HG02973 (cell line): ENCODE data around the gene MYO16.
"Not testable (repeated sequence)": the region's sequence is repeated elsewhere in the genome, so short reads cannot be mapped to it uniquely, and the experiment has no call there.

Experiments
- ATAC-seq: cut with Tn5 transposase; IDR thresholded peaks from one replicate; pipeline ENCODE4 v1.9.1; 2021; ENCODE audit warnings: moderate library complexity; ENCODE audit not compliant: unreplicated experiment

The MYO16 gene

DNA sequence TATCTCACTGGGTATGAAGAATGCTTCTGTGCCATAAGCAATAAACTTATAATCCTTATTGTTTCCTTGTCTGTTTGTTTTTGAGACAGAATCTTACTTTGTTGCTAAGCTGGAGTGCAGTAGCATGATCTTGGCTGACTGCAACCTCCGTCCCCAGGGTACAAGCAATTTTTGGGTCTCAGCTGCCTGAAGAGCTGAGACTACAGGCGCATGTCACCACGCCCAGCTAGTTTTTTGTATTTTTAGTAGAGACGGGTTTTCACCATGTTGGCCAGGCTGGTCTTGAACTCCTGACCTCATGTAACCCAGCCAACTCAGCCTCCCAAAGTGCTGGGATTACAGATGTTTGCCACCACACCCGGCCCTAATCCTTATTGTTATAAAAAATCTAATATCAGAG, 112.5 kb downstream of the MYO16 start:
- no peak for ATAC-seq

DNA sequence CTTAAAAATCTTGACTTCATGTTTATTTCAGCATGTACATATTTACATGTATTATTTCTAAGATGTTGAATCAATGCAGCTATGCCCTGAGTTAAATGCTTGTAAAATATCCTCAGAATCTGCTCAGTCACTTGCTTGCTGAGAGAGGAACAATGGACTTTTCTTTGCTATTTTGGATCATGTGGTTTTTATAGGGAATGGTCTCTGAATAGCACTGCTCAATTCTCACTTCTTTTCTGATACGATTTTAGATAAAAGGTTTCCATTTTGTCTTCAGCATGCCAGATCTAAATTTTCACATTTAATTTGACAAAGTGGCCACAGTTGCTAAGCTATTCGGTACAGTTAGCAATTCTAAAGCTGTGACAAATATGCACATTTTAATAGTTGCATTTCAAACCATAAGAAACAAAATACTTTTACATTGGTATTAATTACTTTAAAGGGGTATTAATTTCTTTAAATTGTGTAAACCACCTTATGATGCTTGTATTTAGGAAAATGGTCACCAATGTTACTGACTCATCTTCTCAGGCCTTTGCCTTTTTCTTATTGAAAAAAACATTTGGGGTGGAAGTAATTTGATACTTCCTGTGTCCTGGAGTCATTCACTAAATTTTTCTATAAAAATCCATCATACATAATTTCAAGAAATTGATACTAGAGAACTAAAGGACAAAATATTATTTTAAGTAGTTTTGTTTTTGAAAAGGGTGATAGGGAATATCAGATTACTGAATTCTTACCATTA, 113.5 kb downstream of the MYO16 start:
- no peak for ATAC-seq

DNA sequence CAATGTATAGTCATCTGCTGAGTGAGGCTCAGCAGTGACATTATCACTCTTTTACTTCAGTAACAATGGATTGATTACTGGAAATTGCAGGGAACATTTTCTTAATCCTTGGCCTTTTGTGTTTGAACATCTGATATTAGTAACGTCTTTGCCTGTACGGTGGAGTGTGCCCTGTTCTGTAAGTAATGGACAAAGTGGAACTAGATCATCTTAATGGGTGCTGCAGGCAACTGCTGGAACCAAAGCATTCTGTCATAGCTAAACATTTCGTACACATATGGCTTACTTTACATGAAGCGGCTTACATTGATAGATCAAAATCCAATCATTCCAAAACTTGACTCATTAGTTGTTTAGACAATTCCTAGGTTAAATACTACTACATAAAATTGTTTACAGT, 114.1 kb downstream of the MYO16 start:
- ATAC-seq: no peak

GRCh38 chr13:108747843-108748242, 118.4 kb downstream of the MYO16 start:
- ATAC-seq: no peak

- no peak for ATAC-seq
These were observed 122.9 kb downstream of the MYO16 start for GRCh38 chr13:108752276-108752675.

- no peak for ATAC-seq
These were observed 125.7 kb downstream of the MYO16 start for GRCh38 chr13:108755083-108755482.

GRCh38 chr13:108760129-108760528, 130.7 kb downstream of the MYO16 start:
- no peak for ATAC-seq

DNA sequence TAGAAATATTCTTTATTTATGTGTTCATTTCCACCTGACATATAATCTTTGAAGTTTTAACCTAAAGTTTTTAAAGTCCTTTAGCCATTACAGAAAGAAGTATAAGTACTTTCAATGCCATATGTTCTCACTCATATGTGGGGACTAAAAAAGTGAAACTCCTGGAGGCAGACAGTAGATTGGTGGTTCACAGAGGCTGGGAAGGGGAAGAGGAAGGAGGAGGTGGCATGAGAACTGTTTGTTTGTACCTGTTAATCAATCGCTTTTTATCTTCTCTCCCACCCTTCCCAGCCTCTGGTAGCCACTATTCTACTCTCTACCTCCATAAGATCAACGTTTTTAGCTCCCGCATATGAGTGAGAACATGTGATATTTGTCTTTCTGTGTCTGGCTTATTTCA, 131.1 kb downstream of the MYO16 start:
- no peak for ATAC-seq

DNA sequence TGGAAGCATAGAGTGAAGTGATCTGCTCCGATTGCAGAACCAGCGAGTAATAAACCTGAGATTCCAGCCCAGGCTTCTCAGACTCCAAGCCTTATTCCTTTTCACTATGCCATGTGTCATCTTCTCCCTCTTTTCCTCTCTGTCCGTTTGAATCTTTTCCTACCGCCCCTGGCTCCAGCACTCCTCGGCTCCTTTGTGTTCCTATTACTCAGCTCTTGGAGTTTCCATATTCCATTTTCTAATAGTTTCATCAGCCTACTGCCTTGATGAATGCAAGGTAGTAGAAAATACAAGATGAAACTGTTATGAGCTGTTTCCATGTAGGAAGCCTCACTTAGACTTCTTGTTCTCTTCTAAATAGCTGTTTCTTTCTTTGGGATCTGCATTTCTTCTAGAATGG, 138.6 kb downstream of the MYO16 start:
- ATAC-seq: no peak

GRCh38 chr13:108769213-108770070, 140.0 kb downstream of the MYO16 start:
- ATAC-seq: no peak

GRCh38 chr13:108775597-108775996, 146.2 kb downstream of the MYO16 start:
- no peak for ATAC-seq

DNA sequence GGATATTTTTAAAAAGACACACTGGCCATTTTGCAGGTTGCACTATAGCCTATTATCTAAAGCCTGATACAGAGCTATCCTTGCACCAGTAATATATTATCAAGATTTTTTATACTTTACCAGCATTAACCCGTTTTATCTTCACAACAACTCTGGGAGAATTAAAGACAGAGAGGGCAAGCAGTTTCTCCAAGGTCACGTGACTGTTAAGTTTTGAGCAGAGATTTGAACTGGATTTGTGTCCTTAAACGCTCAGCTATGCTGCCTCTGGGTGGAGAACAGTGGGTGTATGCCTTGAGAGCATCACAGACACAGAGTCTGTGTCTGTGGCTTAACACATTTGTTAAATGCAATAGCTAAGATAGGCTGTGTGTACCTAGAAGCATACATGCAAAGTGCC, 147.2 kb downstream of the MYO16 start:
- no peak for ATAC-seq

DNA sequence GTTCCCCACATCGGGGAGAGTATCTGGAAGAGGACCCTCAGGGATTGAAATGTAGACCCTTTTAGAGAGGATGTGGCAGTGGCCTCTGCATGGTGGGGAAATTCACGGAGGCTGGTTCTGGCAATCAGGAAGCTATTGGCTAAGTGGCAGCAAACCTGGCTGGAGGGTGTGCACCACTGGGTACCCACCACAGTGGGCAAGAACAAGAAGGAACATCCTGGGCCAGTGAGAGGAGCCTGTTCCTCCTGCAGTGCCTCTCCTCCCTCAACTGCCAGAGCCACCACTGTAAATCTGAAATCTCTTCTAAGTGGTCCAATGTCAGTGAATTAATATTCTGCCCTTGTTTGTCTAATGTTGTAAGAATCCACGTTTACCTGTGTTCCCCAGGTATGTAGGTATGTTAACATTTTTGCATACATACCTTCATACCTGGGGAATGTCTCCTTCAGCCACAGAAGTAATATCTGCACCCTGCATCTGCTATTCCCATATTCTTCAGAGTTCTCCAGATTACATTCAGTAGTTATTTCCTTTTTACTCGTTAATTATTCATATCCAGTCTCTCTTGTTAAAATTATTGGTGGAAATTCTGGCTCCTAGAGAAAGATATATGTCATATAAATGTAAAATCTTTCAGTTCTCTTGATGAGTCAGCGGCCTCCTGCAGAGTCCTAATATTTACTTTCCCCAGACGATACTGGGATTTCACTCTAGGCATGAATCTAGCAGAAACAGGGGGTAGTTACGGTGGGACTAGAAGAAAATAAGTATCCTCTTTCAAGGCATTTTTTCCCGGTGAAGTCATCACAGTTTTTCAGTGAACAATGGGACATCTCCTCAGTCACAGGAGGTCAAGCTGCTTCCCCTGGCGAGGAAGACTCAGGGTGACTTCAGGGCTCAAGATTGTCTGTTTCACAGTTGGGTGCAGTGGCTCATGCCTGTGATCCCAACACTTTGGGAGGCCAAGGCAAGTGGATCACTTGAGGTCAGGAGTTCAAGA, 148.3 kb downstream of the MYO16 start:
- ATAC-seq: no peak

- ATAC-seq: no peak
These were observed 149.9 kb downstream of the MYO16 start for GRCh38 chr13:108779308-108779707.

- ATAC-seq: no peak
These were observed 151.3 kb downstream of the MYO16 start for GRCh38 chr13:108780706-108781105.

DNA sequence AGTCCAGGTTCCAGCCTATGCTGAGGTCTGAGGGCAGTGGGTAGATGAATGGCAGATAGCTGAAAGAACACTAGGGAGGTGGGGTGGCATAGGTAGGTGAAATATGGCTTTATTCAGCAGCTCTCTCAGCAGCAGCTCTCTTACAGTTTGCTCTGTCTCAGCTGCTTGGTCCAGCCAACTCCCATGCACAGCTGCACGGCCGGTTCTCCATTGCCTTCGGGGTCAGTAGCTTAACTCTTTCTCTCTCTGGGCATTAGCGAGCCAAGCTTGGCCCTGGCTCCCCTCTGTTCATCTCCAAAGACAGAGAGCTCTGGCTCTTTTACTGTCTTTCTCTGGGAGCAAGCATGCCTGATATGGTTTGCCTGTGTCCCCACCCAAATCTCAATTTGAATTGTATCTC, 151.9 kb downstream of the MYO16 start:
- ATAC-seq: no peak

DNA sequence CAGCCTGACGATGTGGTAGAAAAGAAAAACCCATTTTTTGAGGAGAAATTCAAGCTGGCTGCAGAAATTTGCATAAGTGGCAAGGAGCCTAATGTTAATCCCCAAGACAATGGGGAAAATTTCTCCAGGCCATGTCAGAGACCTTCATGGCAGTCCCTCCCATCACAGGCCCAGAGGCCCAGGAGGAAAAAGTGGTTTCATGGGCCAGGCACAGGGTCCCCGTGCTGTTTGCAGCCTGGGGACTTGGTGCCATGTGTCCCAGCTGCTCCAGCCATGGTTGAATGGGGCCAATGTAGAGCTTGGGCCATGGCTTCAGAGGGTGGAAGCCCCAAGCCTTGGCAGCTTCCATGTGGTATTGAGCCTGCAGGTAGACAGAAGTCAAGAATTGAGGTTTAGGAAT, 153.1 kb downstream of the MYO16 start:
- not testable (repeated sequence) for ATAC-seq

DNA sequence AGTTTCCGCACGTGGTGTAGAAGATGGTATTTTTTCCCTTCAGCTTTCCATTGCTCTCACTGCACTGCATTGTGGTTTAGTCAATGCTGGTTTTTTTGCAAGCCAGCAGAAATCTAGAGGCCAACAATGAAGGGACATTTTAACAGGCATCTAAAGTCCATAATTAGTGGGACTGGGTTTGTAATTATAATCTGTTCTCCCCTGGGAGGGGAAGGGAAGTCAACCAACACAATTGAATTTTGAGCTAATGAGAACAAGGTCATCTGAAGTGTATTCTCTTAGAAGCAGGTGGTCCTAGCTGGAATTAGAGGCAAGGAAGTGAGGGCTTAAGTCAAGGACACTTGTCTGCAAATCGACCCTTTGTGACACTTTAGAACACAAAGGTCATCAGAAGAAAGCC, 156.4 kb downstream of the MYO16 start:
- ATAC-seq: no peak

GRCh38 chr13:108786456-108787200, 157.2 kb downstream of the MYO16 start:
- ATAC-seq: no peak

GRCh38 chr13:108787700-108788414, 158.4 kb downstream of the MYO16 start:
- ATAC-seq: no peak
